MG63 (cell line): ENCODE results near the gene EEF2K. TPM values are rescaled to one million over a fixed set of nuclear protein-coding genes. Genes with fewer than 3 reads are reported as not detected.

Experiments used
- total RNA-seq: library from RNA; depleted of rRNA; stranded (reverse); fragments of >200 nt; shearing (Covaris generic); gene quantifications from 2 replicates; pipeline ENCODE4 v1.2.3, GENCODE V29; 2014; ENCODE audit warnings: low replicate concordance; rRNA removed

EEF2K gene
- total RNA-seq, 1 experiment from 2014 or later = 27.1 TPM

Other genes starting within 250 kb of the EEF2K start
- not detected in 2 replicates for gene PDZD9, start 205.2 kb upstream of the EEF2K start, total RNA-seq
- gene MOSMO, start 198.2 kb upstream of the EEF2K start, total RNA-seq = 5.6 and 17.6 TPM in 2 replicates
- not detected in 2 replicates for gene VWA3A, start 113.7 kb upstream of the EEF2K start, total RNA-seq
- not detected in 2 replicates for gene SDR42E2, start 43.8 kb upstream of the EEF2K start, total RNA-seq
- 51.9 and 81.6 TPM in 2 replicates for gene POLR3E, start 91.1 kb downstream of the EEF2K start, total RNA-seq
- gene CDR2, start 168.3 kb downstream of the EEF2K start, total RNA-seq = 41.9 and 63.4 TPM in 2 replicates